Lung (tissue), 12 donors: ENCODE measurements around the gene ZNF783. TPM values are rescaled to one million over a fixed set of nuclear protein-coding genes. Genes with fewer than 3 reads are reported as not detected.

ENCODE experiments used
- ATAC-seq: fragments of 200-7000 bp; cut with Tn5 transposase; one replicate; pipeline ENCODE4 v1.9.1; 2020; ENCODE audit warnings: moderate number of reproducible peaks; ENCODE audit not compliant: insufficient read depth, low FRiP score
- DNase-seq, 3 donors: peaks; one replicate each; pipeline ENCODE4 v3.0.0-alpha.2; 2013 to 2017
- H3K27ac ChIP-seq, 2 donors: one replicate each; pipeline ENCODE4 v1.5.1; 2013; ENCODE audit warnings: mild to moderate bottlenecking in 2 of 2, moderate library complexity in 2 of 2, control low read depth in 1 of 2, inconsistent platforms in 1 of 2, low read depth in 1 of 2, low read length in 1 of 2
- H3K27me3 ChIP-seq, 3 donors: one replicate each; pipeline ENCODE4 v1.5.1; 2013; ENCODE audit warnings: low read length in 2 of 3; ENCODE audit not compliant: control insufficient read depth in 3 of 3, insufficient read depth in 3 of 3
- H3K36me3 ChIP-seq, 4 donors: one replicate each; pipeline ENCODE4 v1.5.1; 2013; ENCODE audit warnings: low read length in 4 of 4, mild to moderate bottlenecking in 1 of 4, moderate library complexity in 1 of 4; ENCODE audit not compliant: control insufficient read depth in 4 of 4, insufficient read depth in 4 of 4
- H3K4me1 ChIP-seq, 5 donors: one replicate each; pipeline ENCODE4 v1.5.1; 2013; ENCODE audit warnings: low read length in 5 of 5, mild to moderate bottlenecking in 2 of 5, moderate library complexity in 1 of 5; ENCODE audit not compliant: control insufficient read depth in 5 of 5, insufficient read depth in 5 of 5
- H3K4me3 ChIP-seq: one replicate; pipeline ENCODE4 v1.5.1; 2013; ENCODE audit warnings: mild to moderate bottlenecking, control low read depth, moderate library complexity
- H3K9ac ChIP-seq, 2 donors: one replicate each; pipeline ENCODE4 v1.5.1; 2013; ENCODE audit warnings: low read length in 2 of 2, control low read depth in 1 of 2; ENCODE audit not compliant: insufficient read depth in 1 of 2
- H3K9me3 ChIP-seq, 4 donors: one replicate each; pipeline ENCODE4 v1.5.1; 2013; ENCODE audit warnings: low read length in 3 of 4, mild to moderate bottlenecking in 1 of 4, moderate library complexity in 1 of 4; ENCODE audit not compliant: control insufficient read depth in 4 of 4, insufficient read depth in 3 of 4
- CTCF ChIP-seq: IDR thresholded peaks from 2 replicates; pipeline ENCODE4 v1.5.1; 2012; ENCODE audit warnings: mild to moderate bottlenecking; ENCODE audit errors: control extremely low read depth, extremely low read depth
- WGBS, 2 donors: extraction: QIAGEN DNeasy Blood & Tissue Kit; methylation state at CpG; one replicate each; pipeline ENCODE4 v1.1.7; 2013; 5-methylcytosine and 5-hydroxymethylcytosine counted together
- polyA plus RNA-seq, 2 donors: library from polyadenylated mRNA; stranded (reverse); fragments of 200-250 nt; gene quantifications; one replicate each; pipeline ENCODE4 v1.2.1, GENCODE V29; 2013
- total RNA-seq, 2 donors: library from RNA; depleted of rRNA in 1 of 2; stranded (reverse); fragments of >200 nt in 1 of 2; gene quantifications; one replicate each; pipeline ENCODE4 v1.2.1, GENCODE V29; 2014 to 2021
- donor health status: control.
- donor health status: control.
- donor health status: Bipolar disorder and iron deficiency.
- donor health status: healthy.
- donor health status: DM: yes; HTN: yes; CAD: no.

The ZNF783 gene
- total and polyA plus RNA-seq, 4 donors: 6.2 to 16.3 (median 7.7) TPM

- H3K9ac ChIP-seq: no peak overlapping the region
- DNase-seq (no peak), ATAC-seq (no peak)
- no peak for TF ChIP-seq CTCF
- H3K27ac ChIP-seq: no peak overlapping the region
- no peak overlapping the region for H3K4me3 ChIP-seq
- H3K27me3 ChIP-seq: no peaks in the 10 kb centered on the region
- H3K36me3 ChIP-seq: no peaks in the 10 kb centered on the region
- peaks cover 0 to 4% (median 0%) of the 10 kb centered on the region in 4 donors for H3K9me3 ChIP-seq
- H3K4me1 ChIP-seq: no peaks in the 10 kb centered on the region
These were observed 60.7 kb downstream of the ZNF783 start for GRCh38 chr7:149322737-149323136.

GRCh38 chr7:149325248-149325647 lies 63.3 kb downstream of the ZNF783 start:
- ATAC-seq (no peak), DNase-seq (no peak)
- no peak for TF ChIP-seq CTCF
- Histone ChIP-seq H3K9me3 (no peaks in the 10 kb centered on the region), H3K4me3 (no peak overlapping the region), H3K36me3 (no peaks in the 10 kb centered on the region), H3K4me1 (no peaks in the 10 kb centered on the region), H3K9ac (no peak overlapping the region), H3K27me3 (no peaks in the 10 kb centered on the region), H3K27ac (no peak overlapping the region)
- 59 to 66% methylated on average over 2 of the region's 2 CpGs for WGBS, 2 donors

GRCh38 chr7:149329265-149329664 lies 67.3 kb downstream of the ZNF783 start:
- H3K4me3 ChIP-seq: no peak overlapping the region
- ATAC-seq (no peak), DNase-seq (no peak)
- H3K36me3 ChIP-seq: no peaks in the 10 kb centered on the region
- no peaks in the 10 kb centered on the region for H3K27me3 ChIP-seq
- WGBS, 2 donors: 20 to 54% methylated on average over 3 of the region's 3 CpGs
- no peak for TF ChIP-seq CTCF
- H3K9me3 ChIP-seq: peaks cover 0 to 2% (median 0%) of the 10 kb centered on the region in 4 donors
- peaks cover 0 to 2% (median 0%) of the 10 kb centered on the region in 5 donors for H3K4me1 ChIP-seq
- H3K9ac ChIP-seq: no peak overlapping the region
- no peak overlapping the region for H3K27ac ChIP-seq

GRCh38 chr7:149329766-149330334 lies 67.9 kb downstream of the ZNF783 start:
- no peak overlapping the region for H3K27ac ChIP-seq
- no peak for TF ChIP-seq CTCF
- H3K4me1 ChIP-seq: peaks cover 0 to 2% (median 0%) of the 10 kb centered on the region in 5 donors
- no peaks in the 10 kb centered on the region for H3K36me3 ChIP-seq
- 83 to 87% methylated on average over 3 of the region's 3 CpGs for WGBS, 2 donors
- H3K27me3 ChIP-seq: no peaks in the 10 kb centered on the region
- H3K4me3 ChIP-seq: no peak overlapping the region
- ATAC-seq (no peak), DNase-seq (no peak)
- H3K9ac ChIP-seq: no peak overlapping the region
- peaks cover 0 to 2% (median 0%) of the 10 kb centered on the region in 4 donors for H3K9me3 ChIP-seq
